ENCODE measurements around the gene ELMO2. TPM values are rescaled to one million over a fixed set of nuclear protein-coding genes. Genes with fewer than 3 reads are reported as not detected.

ELMO2 gene
- total and polyA plus RNA-seq, 9 of the 15 experiments (the other 6 are each of a cell fraction or from before 2014, with no cell fraction given) = 7.5 to 21.5 (median 15.9) TPM

DNA sequence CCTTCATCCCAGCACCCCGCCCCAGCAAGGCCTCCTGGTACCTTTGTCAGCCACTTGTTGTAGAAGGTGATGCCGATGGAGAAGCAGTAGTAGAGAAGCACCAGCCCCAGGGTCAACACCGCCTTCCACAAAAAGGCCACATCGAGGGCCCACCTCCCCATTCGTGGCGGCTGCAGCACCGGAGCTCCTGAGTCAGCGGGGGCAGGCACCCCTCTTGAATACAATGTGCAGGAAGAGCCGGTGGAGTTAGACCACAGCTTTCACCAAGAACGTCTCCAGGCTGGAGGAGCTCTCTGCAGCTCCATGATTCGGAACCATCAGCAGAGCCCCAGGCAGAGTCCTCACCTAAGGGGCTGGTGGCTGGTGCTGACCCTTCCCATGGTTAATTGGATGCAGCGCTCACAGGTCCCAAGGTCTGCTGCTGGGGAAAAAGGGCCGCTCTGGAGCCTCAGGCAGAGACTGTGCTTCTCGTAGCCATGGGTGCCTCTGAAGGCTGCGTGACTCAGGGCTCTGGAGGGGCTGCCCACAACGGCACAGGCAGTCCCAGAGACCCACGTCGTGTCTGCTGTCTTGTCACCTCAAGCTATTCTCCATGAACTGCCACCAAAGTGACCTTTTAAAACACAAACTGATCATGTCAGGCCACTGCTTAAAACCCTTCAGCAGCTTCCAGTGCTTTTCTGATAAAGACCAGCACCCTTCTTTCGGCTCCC lies 47.9 kb downstream of the ELMO2 start:
- intact Hi-C loops (cut with micrococcal nuclease) = no loop called here
- TF ChIP-seq RBFOX2 (IDR thresholded peaks at IDR 0.05; ENCODE audit: low read depth, low read length) (0 out of 2 replicates have a peak, but pooled peaks have one; percentile 31), ZNF232 (CRISPR knock-in tag; IDR thresholded peaks at IDR 0.05) (no peak), NR3C1 (CRISPR knock-in tag; IDR thresholded peaks at IDR 0.05) (no peak), ZNF146 (CRISPR knock-in tag; IDR thresholded peaks at IDR 0.05; ENCODE audit: unreplicated experiment) (no peak), POLR2G (IDR thresholded peaks at IDR 0.05; ENCODE audit: low read depth, low read length) (0 out of 2 replicates have a peak, but pooled peaks have one; percentile 32), PCBP2 (IDR thresholded peaks at IDR 0.05; ENCODE audit: low read depth, low read length, poor library complexity, severe bottlenecking) (no peak), DDX20 (tag; IDR thresholded peaks at IDR 0.05; ENCODE audit: low read depth) (no peak), TRIM28 (IDR thresholded peaks at IDR 0.05) (no peak)
- TF ChIP-seq, protein P1, sequence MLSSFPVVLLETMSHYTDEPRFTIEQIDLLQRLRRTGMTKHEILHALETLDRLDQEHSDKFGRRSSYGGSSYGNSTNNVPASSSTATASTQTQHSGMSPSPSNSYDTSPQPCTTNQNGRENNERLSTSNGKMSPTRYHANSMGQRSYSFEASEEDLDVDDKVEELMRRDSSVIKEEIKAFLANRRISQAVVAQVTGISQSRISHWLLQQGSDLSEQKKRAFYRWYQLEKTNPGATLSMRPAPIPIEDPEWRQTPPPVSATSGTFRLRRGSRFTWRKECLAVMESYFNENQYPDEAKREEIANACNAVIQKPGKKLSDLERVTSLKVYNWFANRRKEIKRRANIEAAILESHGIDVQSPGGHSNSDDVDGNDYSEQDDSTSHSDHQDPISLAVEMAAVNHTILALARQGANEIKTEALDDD (IDR thresholded peaks at IDR 0.05) = no peak
- TF ChIP-seq, protein P2, sequence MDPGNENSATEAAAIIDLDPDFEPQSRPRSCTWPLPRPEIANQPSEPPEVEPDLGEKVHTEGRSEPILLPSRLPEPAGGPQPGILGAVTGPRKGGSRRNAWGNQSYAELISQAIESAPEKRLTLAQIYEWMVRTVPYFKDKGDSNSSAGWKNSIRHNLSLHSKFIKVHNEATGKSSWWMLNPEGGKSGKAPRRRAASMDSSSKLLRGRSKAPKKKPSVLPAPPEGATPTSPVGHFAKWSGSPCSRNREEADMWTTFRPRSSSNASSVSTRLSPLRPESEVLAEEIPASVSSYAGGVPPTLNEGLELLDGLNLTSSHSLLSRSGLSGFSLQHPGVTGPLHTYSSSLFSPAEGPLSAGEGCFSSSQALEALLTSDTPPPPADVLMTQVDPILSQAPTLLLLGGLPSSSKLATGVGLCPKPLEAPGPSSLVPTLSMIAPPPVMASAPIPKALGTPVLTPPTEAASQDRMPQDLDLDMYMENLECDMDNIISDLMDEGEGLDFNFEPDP (CRISPR knock-in tag; IDR thresholded peaks at IDR 0.05) = no peak
- TF ChIP-seq, protein P3, sequence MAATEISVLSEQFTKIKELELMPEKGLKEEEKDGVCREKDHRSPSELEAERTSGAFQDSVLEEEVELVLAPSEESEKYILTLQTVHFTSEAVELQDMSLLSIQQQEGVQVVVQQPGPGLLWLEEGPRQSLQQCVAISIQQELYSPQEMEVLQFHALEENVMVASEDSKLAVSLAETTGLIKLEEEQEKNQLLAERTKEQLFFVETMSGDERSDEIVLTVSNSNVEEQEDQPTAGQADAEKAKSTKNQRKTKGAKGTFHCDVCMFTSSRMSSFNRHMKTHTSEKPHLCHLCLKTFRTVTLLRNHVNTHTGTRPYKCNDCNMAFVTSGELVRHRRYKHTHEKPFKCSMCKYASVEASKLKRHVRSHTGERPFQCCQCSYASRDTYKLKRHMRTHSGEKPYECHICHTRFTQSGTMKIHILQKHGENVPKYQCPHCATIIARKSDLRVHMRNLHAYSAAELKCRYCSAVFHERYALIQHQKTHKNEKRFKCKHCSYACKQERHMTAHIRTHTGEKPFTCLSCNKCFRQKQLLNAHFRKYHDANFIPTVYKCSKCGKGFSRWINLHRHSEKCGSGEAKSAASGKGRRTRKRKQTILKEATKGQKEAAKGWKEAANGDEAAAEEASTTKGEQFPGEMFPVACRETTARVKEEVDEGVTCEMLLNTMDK (IDR thresholded peaks at IDR 0.05; ENCODE audit: borderline replicate concordance, insufficient read depth, low read depth, low read length, poor library complexity, severe bottlenecking) = no peak
- ChIA-PET CTCF (ENCODE audit: low intra/inter-chr PET ratio) (no interaction called here), POLR2A (interaction anchor here (0.5 to 1.7 kb wide), 7 partner anchors 10 to 69 kb away, joined by 3 to 7 read pairs (median 4); no protein-coding TSS in a partner anchor)
- in situ Hi-C loops (cut with MboI) = loop anchor here (10.0 kb wide), 1 partner anchor 316 kb away; no protein-coding TSS in a partner anchor
- WGBS (ENCODE audit: insufficient coverage, low coverage, missing lambda C conversion rate) = 92% methylated on average over 13 of the region's 19 CpGs
- Histone ChIP-seq H4K20me1 (replicated peaks; ENCODE audit: control insufficient read depth, insufficient read depth, low read length) (peaks cover 38% of the 10 kb centered on the region), H3K27ac (ENCODE audit: extremely low read depth, low read depth, low read length) (no peak overlapping the region), H3K36me3 (ENCODE audit: control insufficient read depth, insufficient read depth, low read length) (peaks cover 80% of the 10 kb centered on the region; the same call in 2 of the 3 replicates), H3K79me2 (ENCODE audit: control insufficient read depth, insufficient read depth, low read length) (peaks cover 28% of the 10 kb centered on the region), H3K4me1 (replicated peaks in 1 of 2; ENCODE audit: control insufficient read depth in 2 of 2, insufficient read depth in 2 of 2, low read length in 2 of 2) (peaks cover 4 to 29% of the 10 kb centered on the region in 2 experiments; a peak in 4 of 5 replicates), H3K4me2 (ENCODE audit: insufficient read depth, low read length) (no peak overlapping the region), H3K9me1 (ENCODE audit: control insufficient read depth, insufficient read depth, low read length) (peaks cover 8% of the 10 kb centered on the region), H3K4me3 (no peak overlapping the region), H3K27me3 (ENCODE audit: control insufficient read depth in 2 of 2, insufficient read depth in 2 of 2, low read length in 2 of 2) (no peaks in the 10 kb centered on the region), H3K9me3 (replicated peaks; ENCODE audit: control insufficient read depth, insufficient read depth, low read depth, low read length) (no peaks in the 10 kb centered on the region), H3K9ac (ENCODE audit: insufficient read depth in 1 of 2, low read depth in 2 of 2, low read length in 2 of 2) (peak overlapping the region in 1 of 2 experiments; percentile 6; a peak in 1 of 4 replicates), H2AFZ (ENCODE audit: low read depth, low read length) (no peak overlapping the region)
- no TSS peak for BruUV-seq (replicated peaks)
- ATAC-seq = no peak
- no peak for DNase-seq (ENCODE audit: extremely low read depth in 1 of 4, low spot score in 3 of 4)
- no peak for FAIRE-seq
